IPS DF 4.7 (cell line): Measurements from ENCODE around the gene RWDD4.
"Not testable (repeated sequence)": the region's sequence is repeated elsewhere in the genome, so short reads cannot be mapped to it uniquely, and the experiment has no call there.

Experiments
- DNase-seq: peaks from one replicate; pipeline ENCODE4 v3.0.0-alpha.2; 2013; ENCODE audit warnings: low spot score; ENCODE audit errors: extremely low read depth

Gene RWDD4

GRCh38 chr4:183636503-183636902 is 22.5 kb downstream of the RWDD4 start:
- DNase-seq = no peak

- DNase-seq = no peak
These were observed 23.2 kb downstream of the RWDD4 start for GRCh38 chr4:183635741-183636140.

- DNase-seq = no peak
These were observed 23.7 kb downstream of the RWDD4 start for GRCh38 chr4:183635321-183635720.

GRCh38 chr4:183633476-183634400 is 25.2 kb downstream of the RWDD4 start:
- DNase-seq = no peak

- DNase-seq = no peak
These were observed 26.3 kb downstream of the RWDD4 start for GRCh38 chr4:183632689-183633088.

- no peak for DNase-seq
These were observed 27.3 kb downstream of the RWDD4 start for GRCh38 chr4:183631577-183632198.

GRCh38 chr4:183627979-183628588 is 30.9 kb downstream of the RWDD4 start:
- DNase-seq = no peak

GRCh38 chr4:183627286-183627685 is 31.7 kb downstream of the RWDD4 start:
- not testable (repeated sequence) for DNase-seq

- no peak for DNase-seq
These were observed 32.8 kb downstream of the RWDD4 start for GRCh38 chr4:183626168-183626567.

GRCh38 chr4:183624548-183624947 is 34.4 kb downstream of the RWDD4 start:
- DNase-seq = no peak

GRCh38 chr4:183621875-183622274 is 37.1 kb downstream of the RWDD4 start:
- no peak for DNase-seq

GRCh38 chr4:183620421-183620820 is 38.6 kb downstream of the RWDD4 start:
- DNase-seq = no peak

- no peak for DNase-seq
These were observed 40.3 kb downstream of the RWDD4 start for GRCh38 chr4:183618681-183619080.

- DNase-seq = no peak
These were observed 41.9 kb downstream of the RWDD4 start for GRCh38 chr4:183617075-183617474.

GRCh38 chr4:183612329-183613250 is 46.4 kb downstream of the RWDD4 start:
- DNase-seq = no peak

GRCh38 chr4:183611210-183611830 is 47.7 kb downstream of the RWDD4 start:
- DNase-seq = no peak

GRCh38 chr4:183610613-183611012 is 48.4 kb downstream of the RWDD4 start:
- DNase-seq = no peak

- no peak for DNase-seq
These were observed 49.0 kb downstream of the RWDD4 start for GRCh38 chr4:183610033-183610432.

GRCh38 chr4:183609151-183609550 is 49.8 kb downstream of the RWDD4 start:
- DNase-seq = no peak

GRCh38 chr4:183607894-183608293 is 51.1 kb downstream of the RWDD4 start:
- no peak for DNase-seq

- no peak for DNase-seq
These were observed 56.4 kb downstream of the RWDD4 start for GRCh38 chr4:183602557-183603027.
